ENCODE results near the gene CDH4. TPM values are rescaled to one million over a fixed set of nuclear protein-coding genes. Genes with fewer than 3 reads are reported as not detected.

The CDH4 gene
- total RNA-seq, 1 donor from 2014 or later = 8.3 TPM

DNA sequence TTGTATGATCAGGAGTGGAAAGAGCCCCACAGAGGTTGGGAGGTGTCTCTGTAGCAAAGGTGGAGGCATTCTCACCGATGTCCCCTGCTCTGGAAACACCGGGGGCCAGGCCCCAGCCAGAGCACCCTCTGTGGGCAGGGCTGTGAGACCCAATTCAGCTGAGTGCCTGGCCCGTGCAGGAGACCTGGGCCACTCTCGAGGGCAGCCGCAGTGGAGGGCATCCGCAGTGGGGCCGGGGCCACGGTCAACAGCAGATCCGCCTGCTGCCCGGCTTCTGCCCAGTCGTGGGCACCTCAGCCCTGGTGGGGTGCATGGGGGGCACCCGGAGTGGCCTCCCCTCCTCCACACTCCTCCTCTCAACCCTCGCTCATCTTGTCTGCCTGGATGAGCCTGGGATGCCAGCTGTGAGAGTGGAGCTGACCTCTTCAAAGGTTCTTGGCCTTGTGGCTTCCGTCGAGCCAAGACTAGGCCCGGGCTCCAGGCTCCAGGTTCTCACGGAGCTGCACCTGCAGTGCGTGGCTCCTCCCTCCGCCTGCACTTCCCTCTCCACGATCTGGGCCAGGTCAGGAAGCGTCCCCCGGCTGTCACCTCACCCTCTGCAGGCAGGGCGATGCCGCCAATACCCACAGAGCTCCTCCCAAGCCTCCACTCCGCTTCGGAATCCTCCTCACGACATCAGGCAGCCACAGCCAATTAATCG, 678.9 kb downstream of the CDH4 start:
- H3K4me1 Mint-ChIP-seq (ENCODE audit: unreplicated experiment) = peaks cover 7% of the 10 kb centered on the region
- no peak overlapping the region for H3K27ac Mint-ChIP-seq
- no peaks in the 10 kb centered on the region for H3K9me3 Mint-ChIP-seq
- no peaks in the 10 kb centered on the region for H3K36me3 Mint-ChIP-seq
- TF ChIP-seq, protein P1, sequence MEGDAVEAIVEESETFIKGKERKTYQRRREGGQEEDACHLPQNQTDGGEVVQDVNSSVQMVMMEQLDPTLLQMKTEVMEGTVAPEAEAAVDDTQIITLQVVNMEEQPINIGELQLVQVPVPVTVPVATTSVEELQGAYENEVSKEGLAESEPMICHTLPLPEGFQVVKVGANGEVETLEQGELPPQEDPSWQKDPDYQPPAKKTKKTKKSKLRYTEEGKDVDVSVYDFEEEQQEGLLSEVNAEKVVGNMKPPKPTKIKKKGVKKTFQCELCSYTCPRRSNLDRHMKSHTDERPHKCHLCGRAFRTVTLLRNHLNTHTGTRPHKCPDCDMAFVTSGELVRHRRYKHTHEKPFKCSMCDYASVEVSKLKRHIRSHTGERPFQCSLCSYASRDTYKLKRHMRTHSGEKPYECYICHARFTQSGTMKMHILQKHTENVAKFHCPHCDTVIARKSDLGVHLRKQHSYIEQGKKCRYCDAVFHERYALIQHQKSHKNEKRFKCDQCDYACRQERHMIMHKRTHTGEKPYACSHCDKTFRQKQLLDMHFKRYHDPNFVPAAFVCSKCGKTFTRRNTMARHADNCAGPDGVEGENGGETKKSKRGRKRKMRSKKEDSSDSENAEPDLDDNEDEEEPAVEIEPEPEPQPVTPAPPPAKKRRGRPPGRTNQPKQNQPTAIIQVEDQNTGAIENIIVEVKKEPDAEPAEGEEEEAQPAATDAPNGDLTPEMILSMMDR (conservative IDR thresholded peaks at IDR 0.05) = no peak
- no peaks in the 10 kb centered on the region for H3K27me3 Mint-ChIP-seq
- no peak overlapping the region for H3K4me3 Mint-ChIP-seq
- DNase-seq (ENCODE audit: extremely low spot score, unreplicated experiment) = no peak

DNA sequence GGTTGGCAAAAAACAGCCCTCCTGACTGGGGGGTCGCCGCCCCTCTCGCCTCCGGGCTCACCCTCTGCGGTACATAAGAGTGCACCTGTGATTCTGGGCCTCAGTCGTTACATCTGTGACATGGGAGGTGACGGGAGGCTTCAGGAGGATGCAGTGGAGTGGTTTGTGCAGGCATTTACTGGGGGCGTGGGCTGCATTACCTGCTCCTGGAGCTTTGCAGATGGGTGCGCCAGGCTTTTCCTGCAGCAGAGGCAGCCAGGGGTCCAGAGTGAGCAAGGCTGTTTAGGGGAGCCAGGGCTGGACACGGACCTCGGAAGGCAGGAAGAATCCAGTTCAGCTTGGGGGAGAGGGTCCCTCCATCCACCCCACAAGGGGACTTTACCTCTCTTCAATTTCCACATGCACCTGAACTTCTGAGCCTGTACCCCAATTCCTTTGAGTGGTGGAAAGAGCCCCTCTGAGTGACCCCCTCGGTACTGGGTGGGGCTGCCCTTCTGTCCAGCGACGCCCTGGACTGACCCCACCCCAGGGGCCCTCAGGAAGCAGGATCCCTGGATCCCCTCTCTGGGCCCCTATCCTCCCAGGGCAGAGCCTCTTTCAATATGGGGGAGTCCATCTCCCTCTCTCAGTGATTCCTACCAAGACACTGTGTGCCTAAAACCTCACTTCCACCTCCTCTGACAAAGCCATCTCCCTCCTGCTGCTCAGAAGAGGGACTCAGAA, 679.6 kb downstream of the CDH4 start:
- Mint-ChIP-seq H3K27me3 (no peaks in the 10 kb centered on the region), H3K27ac (no peak overlapping the region), H3K4me3 (no peak overlapping the region), H3K4me1 (ENCODE audit: unreplicated experiment) (peaks cover 7% of the 10 kb centered on the region), H3K36me3 (no peaks in the 10 kb centered on the region), H3K9me3 (no peaks in the 10 kb centered on the region)
- no peak for DNase-seq (ENCODE audit: extremely low spot score, unreplicated experiment)
- TF ChIP-seq, protein P1 (conservative IDR thresholded peaks at IDR 0.05) = no peak

DNA sequence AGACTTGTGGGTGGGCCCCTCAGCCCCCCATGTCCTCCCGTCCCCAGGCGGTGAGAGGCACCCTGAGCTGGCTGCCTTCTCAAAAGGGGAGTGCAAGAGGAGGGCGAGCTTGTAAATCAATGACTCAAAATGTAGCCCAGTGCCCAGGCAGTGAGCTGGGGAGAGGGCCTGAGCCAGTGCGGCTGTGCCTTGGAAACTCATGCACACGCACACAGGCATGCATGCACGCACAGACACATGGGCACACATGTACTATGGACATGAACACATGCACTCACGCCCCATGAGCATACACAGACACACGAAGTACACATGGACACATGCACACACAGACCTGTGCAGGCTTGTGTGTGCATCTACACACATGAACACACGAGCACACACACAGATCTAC, 680.1 kb downstream of the CDH4 start:
- no peak for DNase-seq (ENCODE audit: extremely low spot score, unreplicated experiment)
- H3K9me3 Mint-ChIP-seq = no peaks in the 10 kb centered on the region
- no peaks in the 10 kb centered on the region for H3K27me3 Mint-ChIP-seq
- no peak overlapping the region for H3K4me3 Mint-ChIP-seq
- no peaks in the 10 kb centered on the region for H3K36me3 Mint-ChIP-seq
- H3K27ac Mint-ChIP-seq = no peak overlapping the region
- TF ChIP-seq, protein P1 (conservative IDR thresholded peaks at IDR 0.05) = no peak
- peaks cover 7% of the 10 kb centered on the region for H3K4me1 Mint-ChIP-seq (ENCODE audit: unreplicated experiment)

DNA sequence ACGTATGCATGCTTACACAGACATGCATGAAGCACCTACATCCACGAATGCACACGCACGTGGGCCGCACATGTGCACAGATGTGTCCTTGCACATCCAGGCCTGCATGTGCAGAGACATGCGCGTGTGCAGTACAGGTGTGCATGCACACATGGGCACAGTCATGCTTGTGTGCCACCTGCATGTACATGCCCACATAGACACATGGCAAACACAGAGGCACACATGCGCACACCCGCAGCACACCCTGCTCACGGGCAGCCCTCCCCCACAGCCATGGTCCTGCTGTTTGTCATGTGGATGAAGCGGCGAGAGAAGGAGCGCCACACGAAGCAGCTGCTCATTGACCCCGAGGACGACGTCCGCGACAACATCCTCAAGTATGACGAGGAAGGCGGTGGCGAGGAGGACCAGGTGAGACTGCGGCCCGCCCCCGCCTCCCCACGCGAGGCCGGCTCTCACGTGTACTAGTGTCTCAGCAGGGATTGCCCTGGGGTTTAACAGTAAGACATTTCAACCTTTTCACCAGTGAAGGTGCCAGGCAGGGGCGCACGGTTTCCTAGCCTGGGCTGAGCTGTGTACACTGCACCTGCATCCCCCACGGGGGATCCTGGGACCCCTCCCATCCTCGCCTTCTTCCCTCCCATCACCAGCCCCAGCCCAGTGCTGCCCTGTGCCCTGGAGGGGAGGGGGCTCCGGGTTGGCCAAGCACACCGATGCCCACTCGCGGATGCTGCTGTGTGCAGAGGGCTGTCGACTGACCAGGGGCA, 680.8 kb downstream of the CDH4 start:
- H3K4me1 Mint-ChIP-seq (ENCODE audit: unreplicated experiment) = peaks cover 7% of the 10 kb centered on the region
- TF ChIP-seq, protein P1 (conservative IDR thresholded peaks at IDR 0.05) = no peak
- H3K36me3 Mint-ChIP-seq = no peaks in the 10 kb centered on the region
- H3K27me3 Mint-ChIP-seq = no peaks in the 10 kb centered on the region
- no peaks in the 10 kb centered on the region for H3K9me3 Mint-ChIP-seq
- H3K27ac Mint-ChIP-seq = no peak overlapping the region
- peak; percentile 62 for DNase-seq (ENCODE audit: extremely low spot score, unreplicated experiment)
- H3K4me3 Mint-ChIP-seq = no peak overlapping the region

DNA sequence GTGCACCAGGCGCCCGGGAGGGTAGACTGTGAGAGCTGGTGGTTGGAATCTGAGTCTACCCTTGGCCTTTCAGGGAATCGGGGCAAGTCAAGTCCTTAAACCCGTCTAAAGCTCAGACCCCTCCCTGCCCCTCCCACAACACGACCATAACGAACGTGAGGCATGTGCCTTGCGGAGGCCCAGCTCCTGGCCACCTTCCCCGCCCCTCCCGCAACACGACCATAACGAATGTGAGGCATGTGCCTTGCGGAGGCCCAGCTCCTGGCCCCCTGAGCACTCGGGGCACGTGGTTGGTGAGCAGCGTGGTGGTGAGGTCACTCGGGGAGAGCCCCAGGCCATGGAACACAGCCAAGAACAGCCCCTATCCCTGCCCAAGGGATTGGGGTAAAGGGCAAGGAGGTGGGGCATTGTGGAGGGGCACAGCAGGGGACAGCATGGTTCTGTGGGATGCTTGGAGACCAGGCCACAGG, 681.5 kb downstream of the CDH4 start:
- Mint-ChIP-seq H3K4me3 (no peak overlapping the region), H3K36me3 (no peaks in the 10 kb centered on the region), H3K27me3 (no peaks in the 10 kb centered on the region), H3K9me3 (no peaks in the 10 kb centered on the region), H3K27ac (no peak overlapping the region), H3K4me1 (ENCODE audit: unreplicated experiment) (peaks cover 7% of the 10 kb centered on the region)
- TF ChIP-seq, protein P1 (conservative IDR thresholded peaks at IDR 0.05) = no peak
- peak; percentile 62 for DNase-seq (ENCODE audit: extremely low spot score, unreplicated experiment)
